Activated CD4-positive, alpha-beta T cell treated with anti-CD3 and anti-CD28 coated beads for 36 hours (primary cell): ENCODE results near the gene C1S. TPM values are rescaled to one million over a fixed set of nuclear protein-coding genes. Genes with fewer than 3 reads are reported as not detected.
"Not testable (repeated sequence)": the region's sequence is repeated elsewhere in the genome, so short reads cannot be mapped to it uniquely, and the experiment has no call there.

Source experiments
- ATAC-seq: fragments of 200-7000 bp; cut with Tn5 transposase; one replicate; pipeline ENCODE4 v1.10.0; 2021; ENCODE audit warnings: mild to moderate bottlenecking, moderate library complexity
- CTCF ChIA-PET: fragments of 350-600 bp; sonication (Branson Sonifier 250); formaldehyde crosslinking; loops from one replicate; lab custom pipeline; 2021; ENCODE audit warnings: antibody characterized with exemption; lab: Charles Lee
- POLR2A ChIA-PET: fragments of 350-600 bp; sonication (Branson Sonifier 250); formaldehyde crosslinking; loops from one replicate; lab custom pipeline; 2021; ENCODE audit warnings: antibody characterized with exemption, inconsistent platforms; lab: Charles Lee
- DNase-seq: peaks from one replicate; pipeline ENCODE4 v3.0.0-alpha.2; 2020
- H3K27ac Mint-ChIP-seq: one replicate; pipeline ENCODE4 v1.8.0; 2021; ENCODE audit warnings: mixed read lengths
- H3K27me3 Mint-ChIP-seq: one replicate; pipeline ENCODE4 v1.8.0; 2021; ENCODE audit warnings: mixed read lengths
- H3K36me3 Mint-ChIP-seq: one replicate; pipeline ENCODE4 v1.8.0; 2021; ENCODE audit warnings: low read depth, mixed read lengths
- H3K4me1 Mint-ChIP-seq: one replicate; pipeline ENCODE4 v1.8.0; 2021; ENCODE audit warnings: mixed read lengths
- H3K4me3 Mint-ChIP-seq: one replicate; pipeline ENCODE4 v1.8.0; 2021; ENCODE audit warnings: mild to moderate bottlenecking, moderate library complexity, mixed read lengths
- H3K9me3 Mint-ChIP-seq: one replicate; pipeline ENCODE4 v1.8.0; 2021; ENCODE audit warnings: low read depth, mixed read lengths
- intact Hi-C, 2 experiments: fragments of 100-400 bp; cut with DNase I in 1 of 2; cut with micrococcal nuclease in 1 of 2; formaldehyde crosslinking; loops; one replicate each; pipeline versions ENCODE4 v1.14.2 to v1.15.1; 2022 to 2024; cut with DNase I, micrococcal nuclease
- total RNA-seq, 2 experiments: library from RNA; stranded (reverse); gene quantifications; one replicate each; pipeline ENCODE4 v1.2.3, GENCODE V29; 2021

Gene C1S
- total RNA-seq, 2 experiments from 2014 or later, result 2.4 to 2.8 TPM

- ChIA-PET CTCF (no interaction called here), POLR2A (no interaction called here)
- intact Hi-C loops, result no loop called here
- Mint-ChIP-seq H3K4me1 (peaks cover 8% of the 10 kb centered on the region), H3K9me3 (no peaks in the 10 kb centered on the region), H3K27me3 (peaks cover 2% of the 10 kb centered on the region), H3K4me3 (no peak overlapping the region), H3K36me3 (no peaks in the 10 kb centered on the region), H3K27ac (no peak overlapping the region)
- DNase-seq (no peak), ATAC-seq (no peak)
These were observed 14.0 kb upstream of the C1S start for GRCh38 chr12:7046383-7047105.

GRCh38 chr12:7047306-7047705 lies 13.2 kb upstream of the C1S start:
- H3K4me1 Mint-ChIP-seq, result peaks cover 8% of the 10 kb centered on the region
- POLR2A ChIA-PET, result no interaction called here
- intact Hi-C loops, result no loop called here
- peaks cover 2% of the 10 kb centered on the region for H3K27me3 Mint-ChIP-seq
- CTCF ChIA-PET, result no interaction called here
- no peaks in the 10 kb centered on the region for H3K9me3 Mint-ChIP-seq
- DNase-seq, result no peak
- H3K4me3 Mint-ChIP-seq, result no peak overlapping the region
- ATAC-seq, result no peak
- H3K27ac Mint-ChIP-seq, result no peak overlapping the region
- no peaks in the 10 kb centered on the region for H3K36me3 Mint-ChIP-seq

GRCh38 chr12:7049445-7049951 lies 11.0 kb upstream of the C1S start:
- ATAC-seq, H3K9me3 Mint-ChIP-seq, H3K27ac Mint-ChIP-seq, CTCF ChIA-PET, H3K4me3 Mint-ChIP-seq, H3K4me1 Mint-ChIP-seq, intact Hi-C loops, H3K36me3 Mint-ChIP-seq, DNase-seq, H3K27me3 Mint-ChIP-seq, POLR2A ChIA-PET: not testable (repeated sequence)

- POLR2A ChIA-PET, DNase-seq, H3K27ac Mint-ChIP-seq, intact Hi-C loops, ATAC-seq, H3K36me3 Mint-ChIP-seq, H3K4me3 Mint-ChIP-seq, H3K9me3 Mint-ChIP-seq, H3K27me3 Mint-ChIP-seq, H3K4me1 Mint-ChIP-seq: not testable (repeated sequence)
- CTCF ChIA-PET, result interaction anchor here (1.1 to 1.5 kb wide), 3 partner anchors 9 to 18 kb away, joined by 3 to 6 read pairs (median 3); no protein-coding TSS in a partner anchor
These were observed 10.5 kb upstream of the C1S start for GRCh38 chr12:7049973-7050372.

- intact Hi-C loops, result no loop called here
- DNase-seq (no peak), ATAC-seq (no peak)
- CTCF ChIA-PET, result interaction anchor here (0.7 kb wide), 2 partner anchors 90 to 129 kb away, joined by 3 read pairs; no protein-coding TSS in a partner anchor
- H3K9me3 Mint-ChIP-seq, result no peaks in the 10 kb centered on the region
- no peaks in the 10 kb centered on the region for H3K4me1 Mint-ChIP-seq
- no peak overlapping the region for H3K4me3 Mint-ChIP-seq
- H3K27ac Mint-ChIP-seq, result no peak overlapping the region
- no peaks in the 10 kb centered on the region for H3K36me3 Mint-ChIP-seq
- H3K27me3 Mint-ChIP-seq, result peaks cover 12% of the 10 kb centered on the region
- POLR2A ChIA-PET, result interaction anchor here (0.7 kb wide), 1 partner anchor 24 kb away, joined by 3 read pairs; no protein-coding TSS in a partner anchor
These were observed 5.6 kb upstream of the C1S start for GRCh38 chr12:7054925-7055324.

GRCh38 chr12:7055736-7056135 lies 4.8 kb upstream of the C1S start:
- CTCF ChIA-PET, result interaction anchor here (0.6 to 0.9 kb wide), 4 partner anchors 11 to 130 kb away, joined by 3 to 4 read pairs (median 3); no protein-coding TSS in a partner anchor
- H3K9me3 Mint-ChIP-seq, H3K36me3 Mint-ChIP-seq, ATAC-seq, DNase-seq, H3K4me1 Mint-ChIP-seq, H3K4me3 Mint-ChIP-seq, intact Hi-C loops, H3K27ac Mint-ChIP-seq, POLR2A ChIA-PET: not testable (repeated sequence)
- H3K27me3 Mint-ChIP-seq, result peaks cover 14% of the 10 kb centered on the region

GRCh38 chr12:7058163-7058845 lies 2.2 kb upstream of the C1S start:
- DNase-seq (no peak), ATAC-seq (no peak)
- H3K4me1 Mint-ChIP-seq, result no peaks in the 10 kb centered on the region
- H3K9me3 Mint-ChIP-seq, result no peaks in the 10 kb centered on the region
- CTCF ChIA-PET, result interaction anchor here (1.3 to 1.5 kb wide), 3 partner anchors 34 to 55 kb away, joined by 3 to 5 read pairs (median 4); partner anchors contain the start of gene C1R
- intact Hi-C loops, result no loop called here
- no peak overlapping the region for H3K4me3 Mint-ChIP-seq
- POLR2A ChIA-PET, result no interaction called here
- H3K27me3 Mint-ChIP-seq, result peaks cover 14% of the 10 kb centered on the region
- no peak overlapping the region for H3K27ac Mint-ChIP-seq
- no peaks in the 10 kb centered on the region for H3K36me3 Mint-ChIP-seq

GRCh38 chr12:7058850-7059395 lies 1.6 kb upstream of the C1S start:
- Mint-ChIP-seq H3K27me3 (peaks cover 14% of the 10 kb centered on the region), H3K9me3 (no peaks in the 10 kb centered on the region), H3K4me3 (no peak overlapping the region), H3K36me3 (no peaks in the 10 kb centered on the region), H3K4me1 (no peaks in the 10 kb centered on the region), H3K27ac (no peak overlapping the region)
- DNase-seq (no peak), ATAC-seq (no peak)
- intact Hi-C loops, result no loop called here
- ChIA-PET CTCF (interaction anchor here (1.3 kb wide), 1 partner anchor 9 kb away, joined by 3 read pairs; no protein-coding TSS in a partner anchor), POLR2A (no interaction called here)

GRCh38 chr12:7059780-7060179 lies 738 bp upstream of the C1S start:
- Mint-ChIP-seq H3K4me3 (no peak overlapping the region), H3K27me3 (peaks cover 12% of the 10 kb centered on the region), H3K4me1 (no peaks in the 10 kb centered on the region), H3K36me3 (no peaks in the 10 kb centered on the region), H3K27ac (no peak overlapping the region), H3K9me3 (no peaks in the 10 kb centered on the region)
- CTCF ChIA-PET, result interaction anchor here (0.7 to 1.3 kb wide), 2 partner anchors 9 to 113 kb away, joined by 3 read pairs; no protein-coding TSS in a partner anchor
- POLR2A ChIA-PET, result no interaction called here
- intact Hi-C loops, result no loop called here
- DNase-seq (no peak), ATAC-seq (no peak)

GRCh38 chr12:7061138-7061537 lies 620 bp downstream of the C1S start:
- intact Hi-C loops, result no loop called here
- Mint-ChIP-seq H3K4me1 (no peaks in the 10 kb centered on the region), H3K27me3 (peaks cover 12% of the 10 kb centered on the region), H3K36me3 (no peaks in the 10 kb centered on the region), H3K9me3 (no peaks in the 10 kb centered on the region), H3K27ac (no peak overlapping the region), H3K4me3 (no peak overlapping the region)
- no peak for ATAC-seq
- DNase-seq, result no peak
- ChIA-PET CTCF (no interaction called here), POLR2A (no interaction called here)

GRCh38 chr12:7061596-7061995 lies 1.1 kb downstream of the C1S start:
- H3K9me3 Mint-ChIP-seq, result no peaks in the 10 kb centered on the region
- ATAC-seq, result no peak

More at GRCh38 chr12:7061596-7061995, 1.1 kb downstream of the C1S start:
- DNase-seq, result no peak
- ChIA-PET POLR2A (no interaction called here), CTCF (no interaction called here)
- intact Hi-C loops, result no loop called here
- H3K4me1 Mint-ChIP-seq, result no peaks in the 10 kb centered on the region
- no peak overlapping the region for H3K4me3 Mint-ChIP-seq
- H3K27ac Mint-ChIP-seq, result no peak overlapping the region
- H3K27me3 Mint-ChIP-seq, result peaks cover 12% of the 10 kb centered on the region
- no peaks in the 10 kb centered on the region for H3K36me3 Mint-ChIP-seq
